SK-N-SH treated with all-trans-retinoic acid at 6 μM for 48 hours (cell line): Measurements from ENCODE around the gene NLGN4X.

Experiments
- CREB5 ChIP-seq: fragments of 250-450 bp; sonication (Bioruptor Pico); IDR thresholded peaks from 2 replicates; pipeline ENCODE4 v1.5.1; 2020; ENCODE audit warnings: low read depth, mild to moderate bottlenecking, moderate library complexity
- OSR1 ChIP-seq: fragments of 250-450 bp; sonication (Bioruptor Pico); IDR thresholded peaks from 2 replicates; pipeline ENCODE4 v1.8.0; 2022; ENCODE audit warnings: moderate library complexity, mild to moderate bottlenecking, inconsistent platforms
- PATZ1 ChIP-seq: fragments of 250-450 bp; sonication (Bioruptor Pico); IDR thresholded peaks from 2 replicates; pipeline ENCODE4 v1.8.0; 2020; ENCODE audit warnings: mild to moderate bottlenecking, moderate library complexity, borderline replicate concordance
- POU6F1 ChIP-seq: fragments of 250-450 bp; sonication (Bioruptor Pico); IDR thresholded peaks from 2 replicates; pipeline ENCODE4 v1.8.0; 2021; ENCODE audit warnings: low read depth, mild to moderate bottlenecking, moderate library complexity, borderline replicate concordance
- ZFP30 ChIP-seq: fragments of 450-650 bp; formaldehyde crosslinking; IDR thresholded peaks from 2 replicates; pipeline ENCODE4 v1.5.0; 2022; ENCODE audit warnings: mild to moderate bottlenecking, moderate library complexity
- ZNF8 ChIP-seq: fragments of 450-650 bp; formaldehyde crosslinking; IDR thresholded peaks from 2 replicates; pipeline ENCODE4 v1.5.0; 2020; ENCODE audit warnings: mild to moderate bottlenecking, moderate library complexity

GRCh38 chrX:5842601-5843000, 386.1 kb downstream of the NLGN4X start:
- TF ChIP-seq ZFP30 (no peak), PATZ1 (no peak), CREB5 (CRISPR knock-in tag) (no peak), POU6F1 (CRISPR knock-in tag) (no peak), OSR1 (CRISPR knock-in tag) (no peak), ZNF8 (CRISPR knock-in tag) (no peak)
